Measurements from ENCODE around the gene FAR2. TPM values are rescaled to one million over a fixed set of nuclear protein-coding genes. Genes with fewer than 3 reads are reported as not detected.

The FAR2 gene
- total RNA-seq, 6 experiments from 2014 or later = 0.17 to 14.0 (median 8.5) TPM

- TF ChIP-seq CTCF (IDR thresholded peaks at IDR 0.05) = no peak
- Mint-ChIP-seq H3K4me1 (ENCODE audit: low read depth) (peaks cover 12% of the 10 kb centered on the region), H3K36me3 (ENCODE audit: low read depth) (no peaks in the 10 kb centered on the region), H3K4me3 (peak overlapping the region; percentile 86), H3K27me3 (ENCODE audit: insufficient read depth) (peaks cover 10% of the 10 kb centered on the region), H3K27ac (peak overlapping the region; percentile 79; the same call in 1 of the 2 replicates), H3K9me3 (peaks cover 8% of the 10 kb centered on the region; the same call in 1 of the 2 replicates)
- no peak for DNase-seq
These were observed 525 bp upstream of the FAR2 start for GRCh38 chr12:29148596-29148910.

- no peak overlapping the region for H3K27ac Mint-ChIP-seq
- no peak for TF ChIP-seq CTCF (IDR thresholded peaks at IDR 0.05)
- peak overlapping the region; percentile 86; the same call in 1 of the 2 replicates for H3K4me3 Mint-ChIP-seq
- peaks cover 12% of the 10 kb centered on the region for H3K4me1 Mint-ChIP-seq (ENCODE audit: low read depth)
- no peak for DNase-seq
- H3K27me3 Mint-ChIP-seq (ENCODE audit: insufficient read depth) = peaks cover 10% of the 10 kb centered on the region
- H3K9me3 Mint-ChIP-seq = peaks cover 8% of the 10 kb centered on the region; the same call in 1 of the 2 replicates
- H3K36me3 Mint-ChIP-seq (ENCODE audit: low read depth) = no peaks in the 10 kb centered on the region
These were observed 708 bp downstream of the FAR2 start for GRCh38 chr12:29149691-29150281.

- Mint-ChIP-seq H3K27ac (no peak overlapping the region), H3K4me1 (ENCODE audit: low read depth) (peaks cover 12% of the 10 kb centered on the region), H3K36me3 (ENCODE audit: low read depth) (no peaks in the 10 kb centered on the region), H3K27me3 (ENCODE audit: insufficient read depth) (peaks cover 8% of the 10 kb centered on the region), H3K9me3 (peaks cover 3% of the 10 kb centered on the region; the same call in 1 of the 2 replicates), H3K4me3 (no peak overlapping the region)
- DNase-seq = no peak
- TF ChIP-seq CTCF (IDR thresholded peaks at IDR 0.05) = no peak
These were observed 1.4 kb downstream of the FAR2 start for GRCh38 chr12:29150462-29150861.

GRCh38 chr12:29152223-29152868 is 3.3 kb downstream of the FAR2 start:
- Mint-ChIP-seq H3K27ac (no peak overlapping the region), H3K9me3 (no peaks in the 10 kb centered on the region; the same call in 1 of the 2 replicates), H3K4me1 (ENCODE audit: low read depth) (peaks cover 16% of the 10 kb centered on the region), H3K36me3 (ENCODE audit: low read depth) (no peaks in the 10 kb centered on the region), H3K27me3 (ENCODE audit: insufficient read depth) (peaks cover 8% of the 10 kb centered on the region), H3K4me3 (no peak overlapping the region)
- no peak for DNase-seq
- no peak for TF ChIP-seq CTCF (IDR thresholded peaks at IDR 0.05)

- peaks cover 15% of the 10 kb centered on the region for H3K4me1 Mint-ChIP-seq (ENCODE audit: low read depth)
- no peak overlapping the region for H3K4me3 Mint-ChIP-seq
- H3K9me3 Mint-ChIP-seq = no peaks in the 10 kb centered on the region; the same call in 1 of the 2 replicates
- no peak overlapping the region for H3K27ac Mint-ChIP-seq
- no peak for TF ChIP-seq CTCF (IDR thresholded peaks at IDR 0.05)
- H3K27me3 Mint-ChIP-seq (ENCODE audit: insufficient read depth) = peaks cover 7% of the 10 kb centered on the region
- no peaks in the 10 kb centered on the region for H3K36me3 Mint-ChIP-seq (ENCODE audit: low read depth)
- no peak for DNase-seq
These were observed 4.0 kb downstream of the FAR2 start for GRCh38 chr12:29152981-29153630.

Data from HFFc6 (cell line).